HCT116 (cell line): ENCODE data around the gene ZNF792. TPM values are rescaled to one million over a fixed set of nuclear protein-coding genes. Genes with fewer than 3 reads are reported as not detected.
"Not testable (repeated sequence)": the region's sequence is repeated elsewhere in the genome, so short reads cannot be mapped to it uniquely, and the experiment has no call there.

Experiments used
- ATAC-seq: fragments of 200-7000 bp; cut with Tn5 transposase; 2 replicates; pipeline ENCODE4 v1.9.1; 2020; ENCODE audit warnings: mild to moderate bottlenecking, moderate library complexity
- BruUV-seq: library from RNA; stranded (reverse); fragments of 400-500 nt; replicated peaks from 2 replicates; lab custom pipeline; 2021; lab: Mats Ljungman, UMichigan
- CTCF ChIA-PET: fragments of 300-600 bp; sonication (Branson Sonifier 250); formaldehyde crosslinking; loops from one replicate; lab custom pipeline; 2021; ENCODE audit warnings: antibody characterized with exemption; lab: Charles Lee
- POLR2A ChIA-PET: fragments of 300-600, 350-600 bp; sonication (Branson Sonifier 250); formaldehyde crosslinking; loops from one replicate; lab custom pipeline; 2021; ENCODE audit warnings: antibody characterized with exemption; lab: Charles Lee
- RAD21 ChIA-PET, 2 experiments: fragments of 300-600 bp; sonication (Branson Sonifier 250); formaldehyde crosslinking; loops; one replicate each; lab custom pipeline; 2023; ENCODE audit warnings: low total read pairs in 2 of 2; ENCODE audit not compliant: uncharacterized antibody in 2 of 2, unreplicated experiment in 2 of 2, low non-redundant PET in 1 of 2; lab: Charles Lee
- DNase-seq: peaks from one replicate; pipeline ENCODE4 v3.0.0-alpha.2; 2010; ENCODE audit warnings: low read depth, low spot score
- H2AFZ ChIP-seq: fragments of 200-600 bp; shearing (Covaris generic), sonication (generic); 2 replicates; pipeline ENCODE4 v1.6.1; 2017; ENCODE audit warnings: low read depth, mixed run types, mixed read lengths, antibody characterized with exemption, low read length; ENCODE audit not compliant: poor library complexity, severe bottlenecking
- H3K27ac ChIP-seq: 2 replicates; pipeline ENCODE4 v1.5.1; 2012; ENCODE audit warnings: low read depth, low read length
- H3K27me3 ChIP-seq: fragments of 200-600 bp; sonication (generic); 2 replicates; pipeline ENCODE4 v1.6.1; 2016; ENCODE audit warnings: mixed run types, low read length, mixed read lengths; ENCODE audit not compliant: insufficient read depth
- H3K36me3 ChIP-seq, 2 experiments: fragments of 200-500 bp in 1 of 2; fragments of 200-600 bp in 1 of 2; sonication (Bioruptor generic) in 1 of 2; sonication (generic) in 1 of 2; 2 replicates each; pipeline versions ENCODE4 v1.5.1 to v1.6.1; 2014 to 2016; ENCODE audit warnings: low read length in 2 of 2, inconsistent platforms in 1 of 2, mixed read lengths in 1 of 2, mixed run types in 1 of 2; ENCODE audit not compliant: insufficient read depth in 2 of 2, control insufficient read depth in 1 of 2
- H3K4me1 ChIP-seq, 2 experiments: fragments of 200-600 bp in 1 of 2; sonication (generic) in 1 of 2; 2 replicates each; pipeline versions ENCODE4 v1.5.1 to v1.6.1; 2012 to 2017; ENCODE audit warnings: low read length in 2 of 2, inconsistent platforms in 1 of 2, mild to moderate bottlenecking in 1 of 2, mixed read lengths in 1 of 2, mixed run types in 1 of 2, moderate library complexity in 1 of 2; ENCODE audit not compliant: insufficient read depth in 2 of 2, control insufficient read depth in 1 of 2
- H3K4me2 ChIP-seq: fragments of 200-600 bp; sonication (generic); 2 replicates; pipeline ENCODE4 v1.6.1; 2017; ENCODE audit warnings: mixed run types, low read length, mixed read lengths
- H3K4me3 ChIP-seq, 2 experiments: fragments of 200-600 bp in 1 of 2; sonication (generic) in 1 of 2; replicated peaks in 1 of 2; 2 replicates each; pipeline ENCODE4 v1.5.1; 2011 to 2016; ENCODE audit warnings: low read length in 2 of 2, control low read depth in 1 of 2, low read depth in 1 of 2, mild to moderate bottlenecking in 1 of 2, mixed read lengths in 1 of 2, mixed run types in 1 of 2
- H3K79me2 ChIP-seq: fragments of 200-600 bp; sonication (generic); 2 replicates; pipeline ENCODE4 v1.6.1; 2017; ENCODE audit warnings: mild to moderate bottlenecking, mixed run types, low read length, moderate library complexity, mixed read lengths; ENCODE audit not compliant: insufficient read depth
- H3K9ac ChIP-seq: fragments of 200-600 bp; sonication (generic); 2 replicates; pipeline ENCODE4 v1.6.1; 2016; ENCODE audit warnings: low read length, mixed read lengths
- H3K9me2 ChIP-seq: fragments of 200-600 bp; sonication (generic), shearing (Covaris generic); 2 replicates; pipeline ENCODE4 v1.6.1; 2017; ENCODE audit warnings: mixed run types, mild to moderate bottlenecking, moderate library complexity; ENCODE audit not compliant: insufficient read depth
- H3K9me3 ChIP-seq, 2 experiments: fragments of 200-500 bp in 1 of 2; fragments of 200-600 bp in 1 of 2; sonication (Bioruptor generic) in 1 of 2; sonication (generic) in 1 of 2; 2 replicates each; pipeline ENCODE4 v1.6.1; 2014 to 2017; ENCODE audit warnings: low read length in 2 of 2, mixed read lengths in 2 of 2, inconsistent platforms in 1 of 2, low read depth in 1 of 2, mild to moderate bottlenecking in 1 of 2, mixed run types in 1 of 2, moderate library complexity in 1 of 2; ENCODE audit not compliant: control insufficient read depth in 1 of 2, insufficient read depth in 1 of 2
- H4K20me1 ChIP-seq: fragments of 200-600 bp; sonication (generic), shearing (Covaris generic); 2 replicates; pipeline ENCODE4 v1.6.1; 2017; ENCODE audit warnings: mixed run types, mild to moderate bottlenecking, moderate library complexity; ENCODE audit not compliant: insufficient read depth
- REST ChIP-seq: IDR thresholded peaks from 2 replicates; pipeline ENCODE4 v1.6.1; 2012; ENCODE audit warnings: low read depth
- intact Hi-C: fragments of 100-400 bp; cut with micrococcal nuclease; formaldehyde crosslinking; loops from 2 replicates; pipeline ENCODE4 v1.10.0; 2022
- total RNA-seq: library from RNA; stranded (reverse); gene quantifications from one replicate; pipeline ENCODE4 v1.2.1, GENCODE V29; 2021; ENCODE audit not compliant: unreplicated experiment

The ZNF792 gene
- total RNA-seq, 1 experiment from 2014 or later = 3.6 TPM

GRCh38 chr19:35007427-35007826 is 43.4 kb upstream of the ZNF792 start:
- intact Hi-C loops, H3K4me2 ChIP-seq, H3K9me3 ChIP-seq, POLR2A ChIA-PET, DNase-seq, H3K9ac ChIP-seq, BruUV-seq, H3K4me3 ChIP-seq, RAD21 ChIA-PET, H2AFZ ChIP-seq, H3K4me1 ChIP-seq, H3K27me3 ChIP-seq, H3K27ac ChIP-seq, ATAC-seq, H4K20me1 ChIP-seq, H3K9me2 ChIP-seq: not testable (repeated sequence)
- CTCF ChIA-PET = interaction anchor here (0.8 kb wide), 1 partner anchor 48 kb away, joined by 3 read pairs; no protein-coding TSS in a partner anchor
- H3K36me3 ChIP-seq = peaks cover 13 to 20% of the 10 kb centered on the region in 2 experiments; a peak in 3 of 4 replicates
- peaks cover 31% of the 10 kb centered on the region for H3K79me2 ChIP-seq

GRCh38 chr19:35006999-35007365 is 43.0 kb upstream of the ZNF792 start:
- BruUV-seq = no TSS peak
- no peak for DNase-seq
- intact Hi-C loops = no loop called here
- H3K27me3 ChIP-seq = no peaks in the 10 kb centered on the region
- peaks cover under 1 to 2% of the 10 kb centered on the region in 2 experiments; a peak in 2 of 4 replicates for H3K4me1 ChIP-seq
- H3K36me3 ChIP-seq = peaks cover 11 to 20% of the 10 kb centered on the region in 2 experiments
- no peak overlapping the region for H2AFZ ChIP-seq
- peaks cover 34% of the 10 kb centered on the region for H3K79me2 ChIP-seq
- POLR2A ChIA-PET = no interaction called here
- H3K27ac ChIP-seq = no peak overlapping the region
- no peaks in the 10 kb centered on the region for H4K20me1 ChIP-seq
- no peak for TF ChIP-seq REST
- TF ChIP-seq, all 23 proteins: peak for 0
- Histone ChIP-seq H3K9ac (no peak overlapping the region), H3K9me2 (no peaks in the 10 kb centered on the region), H3K9me3 (no peaks in the 10 kb centered on the region), H3K4me2 (no peak overlapping the region), H3K4me3 (no peak overlapping the region)
- ChIA-PET RAD21 (no interaction called here), CTCF (no interaction called here)
- ATAC-seq = no peak
